ENCODE results near the gene COPE.

- TF ChIP-seq CTCF (IDR thresholded peaks at IDR 0.05), result no peak
- no peak for TF ChIP-seq POLR2A (IDR thresholded peaks at IDR 0.05)
These were observed 55.3 kb downstream of the COPE start for GRCh38 chr19:18863843-18864362.
